ENCODE measurements around the gene DCHS1.
A peak's percentile ranks its signal among the peaks of the same experiment; 100 is the strongest.

Gene DCHS1

GRCh38 chr11:6609502-6610015 lies 46.0 kb downstream of the DCHS1 start:
- DNase-seq = no peak

DNA sequence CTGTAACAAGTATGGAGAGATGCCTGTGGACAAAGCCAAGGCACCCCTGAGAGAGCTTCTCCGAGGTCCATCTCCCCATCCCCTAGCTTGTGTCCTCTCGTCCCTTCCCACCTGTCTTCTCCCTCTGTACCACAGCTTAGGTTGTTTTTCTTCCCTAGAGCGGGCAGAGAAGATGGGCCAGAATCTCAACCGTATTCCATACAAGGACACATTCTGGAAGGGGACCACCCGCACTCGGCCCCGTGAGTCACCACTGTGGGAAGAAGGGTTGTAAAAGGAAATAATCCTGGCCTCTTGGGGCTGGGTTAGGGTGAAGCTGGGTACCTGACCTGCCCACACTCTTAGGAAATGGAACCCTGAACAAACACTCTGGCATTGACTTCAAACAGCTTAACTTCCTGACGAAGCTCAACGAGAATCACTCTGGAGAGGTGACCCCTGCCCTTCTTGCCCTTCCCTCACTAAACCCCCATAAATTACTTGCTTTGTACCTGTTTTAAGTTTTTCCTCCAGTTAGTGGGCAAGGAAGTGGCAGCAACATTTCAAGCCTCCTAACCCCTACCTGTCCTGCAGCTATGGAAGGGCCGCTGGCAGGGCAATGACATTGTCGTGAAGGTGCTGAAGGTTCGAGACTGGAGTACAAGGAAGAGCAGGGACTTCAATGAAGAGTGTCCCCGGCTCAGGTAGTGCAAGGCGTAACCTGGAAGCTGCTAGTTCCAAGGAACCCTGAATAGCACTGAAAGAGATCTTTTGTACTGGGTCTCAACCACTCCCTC lies 46.7 kb downstream of the DCHS1 start:
- no peak for DNase-seq

DNA sequence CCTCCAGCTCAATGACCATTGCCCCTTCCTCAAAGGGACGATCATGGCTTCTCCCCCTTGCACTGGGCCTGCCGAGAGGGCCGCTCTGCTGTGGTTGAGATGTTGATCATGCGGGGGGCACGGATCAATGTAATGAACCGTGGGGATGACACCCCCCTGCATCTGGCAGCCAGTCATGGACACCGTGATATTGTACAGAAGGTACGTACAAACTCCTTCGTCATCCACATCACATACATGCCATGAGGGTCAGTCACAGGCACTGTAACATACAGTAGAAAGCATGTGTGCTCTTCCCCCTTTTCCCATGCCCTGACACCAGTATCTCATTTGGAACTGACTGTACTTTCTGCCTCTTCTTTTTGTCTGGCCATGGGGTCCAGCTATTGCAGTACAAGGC lies 47.6 kb downstream of the DCHS1 start:
- no peak for DNase-seq

- no peak for DNase-seq
Measured at GRCh38 chr11:6607190-6607795, 48.3 kb downstream of the DCHS1 start.

GRCh38 chr11:6606471-6607189 lies 49.0 kb downstream of the DCHS1 start:
- DNase-seq = peak; percentile 75

GRCh38 chr11:6604790-6605189 lies 50.8 kb downstream of the DCHS1 start:
- DNase-seq = no peak

DNA sequence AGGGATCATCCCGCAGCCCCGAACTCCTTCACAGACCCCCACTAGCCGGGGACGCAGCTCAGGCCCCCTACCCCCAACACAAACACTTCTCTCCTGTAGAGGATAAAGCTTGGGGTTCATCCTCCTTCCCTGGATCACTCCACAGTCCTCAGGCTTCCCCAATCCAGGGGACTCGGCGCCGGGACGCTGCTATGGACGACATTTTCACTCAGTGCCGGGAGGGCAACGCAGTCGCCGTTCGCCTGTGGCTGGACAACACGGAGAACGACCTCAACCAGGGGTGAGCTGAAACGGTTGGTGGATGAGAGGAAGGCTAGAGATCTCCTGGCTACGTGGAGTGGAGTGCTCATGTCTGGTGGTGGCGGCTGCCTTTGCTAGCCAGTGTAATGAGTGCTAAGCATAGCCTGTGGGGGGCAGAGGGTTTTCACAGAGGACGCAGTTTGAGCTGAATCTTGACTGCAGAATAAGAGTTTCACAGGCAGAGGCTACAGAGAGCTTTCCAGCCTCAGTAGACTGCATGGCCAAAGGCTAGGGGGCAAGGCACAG lies 51.5 kb downstream of the DCHS1 start:
- DNase-seq = peak; percentile 61

GRCh38 chr11:6603287-6604080 lies 52.1 kb downstream of the DCHS1 start, which contains the start of the genes ILK and RRP8:
Gene ILK (plus strand): TSS chr11:6603774. CDS start chr11:6604272, 498 bp downstream.
Gene RRP8 (minus strand): TSS chr11:6603616. CDS start chr11:6603502, 114 bp downstream.
- DNase-seq = peak; percentile 92

DNA sequence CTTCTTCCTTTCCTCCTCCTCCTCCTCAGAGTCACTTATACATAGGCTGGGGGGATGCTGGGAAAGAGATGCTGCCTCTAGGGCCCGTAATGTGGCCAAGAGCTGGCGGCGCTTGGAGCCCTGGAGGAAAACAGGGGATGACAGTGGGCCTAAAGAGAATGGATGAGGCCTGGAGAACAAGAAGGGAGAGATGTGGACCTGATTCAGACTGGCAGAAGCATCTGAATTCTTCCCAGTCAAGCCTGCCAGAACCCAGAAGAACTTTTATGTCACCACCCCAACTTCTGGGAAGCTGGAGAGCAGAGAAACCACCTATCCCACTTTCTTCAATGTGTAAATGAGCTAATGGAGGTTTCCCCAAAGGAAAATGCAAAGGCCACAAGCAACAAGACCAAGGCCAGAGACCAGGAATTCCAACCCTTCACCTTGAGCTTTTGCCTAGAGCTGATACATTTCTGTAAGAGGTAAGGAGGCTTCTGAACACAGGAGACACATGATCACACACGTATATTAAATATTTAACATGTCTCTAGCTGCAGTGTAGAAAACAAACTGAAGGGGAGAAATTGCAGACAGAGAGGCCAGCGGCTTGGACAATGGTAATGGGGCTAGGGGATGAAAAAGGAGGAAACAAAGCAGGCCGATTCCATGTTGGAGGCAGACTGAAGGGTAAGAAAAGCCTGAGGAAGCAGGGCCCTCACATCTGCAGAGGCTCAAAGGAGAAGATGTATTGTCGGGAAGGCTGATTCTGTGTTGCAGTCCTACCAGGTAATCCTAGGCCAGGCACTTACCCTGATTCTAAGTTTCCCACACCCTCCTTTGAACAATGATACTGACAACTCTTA lies 53.3 kb downstream of the DCHS1 start:
- DNase-seq = no peak

DNA sequence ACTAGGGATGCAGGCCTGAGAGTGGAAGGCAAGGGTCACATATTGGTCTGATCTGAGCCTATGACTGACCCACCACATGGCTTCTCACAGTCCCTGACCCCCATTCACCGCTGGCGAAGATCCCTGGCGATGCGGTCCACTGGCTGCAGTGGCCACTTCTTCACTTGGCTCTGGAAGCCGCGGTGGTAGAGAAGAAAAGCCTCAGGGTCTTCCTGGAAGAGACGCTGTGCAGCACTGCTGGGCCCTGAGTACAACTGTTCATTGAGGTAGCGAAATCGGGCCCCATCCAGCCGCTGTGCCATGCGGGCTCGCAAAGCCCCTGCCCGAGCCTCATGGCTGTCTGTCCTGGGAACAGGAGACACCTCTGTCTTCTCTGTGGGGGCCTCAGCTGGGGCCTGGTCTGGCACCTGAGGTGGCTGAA lies 54.6 kb downstream of the DCHS1 start:
- no peak for DNase-seq

GRCh38 chr11:6599881-6600390 lies 55.7 kb downstream of the DCHS1 start:
- DNase-seq = no peak

DNA sequence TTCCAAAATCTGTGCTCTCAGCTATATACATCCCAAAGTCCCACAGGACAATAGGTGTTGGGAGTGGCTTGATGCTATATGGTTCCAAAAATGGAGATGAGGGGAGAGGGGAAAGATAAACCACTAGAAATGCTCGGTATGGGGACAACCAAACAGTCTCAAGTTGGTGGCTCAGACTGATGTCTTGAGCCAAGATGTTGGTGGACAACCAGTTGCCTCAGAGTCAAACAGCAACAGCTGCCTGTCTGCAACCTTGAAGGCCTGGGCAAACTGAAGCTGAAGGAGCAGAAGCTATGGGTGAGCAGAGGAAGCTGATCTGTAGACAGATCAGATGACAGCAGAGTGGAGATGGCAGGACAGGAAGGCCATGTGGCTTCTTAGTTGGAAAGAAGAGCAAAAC lies 56.2 kb downstream of the DCHS1 start:
- DNase-seq = no peak

- DNase-seq = no peak
Measured at GRCh38 chr11:6598555-6598954, 57.1 kb downstream of the DCHS1 start.

GRCh38 chr11:6596239-6596877 lies 59.3 kb downstream of the DCHS1 start:
- no peak for DNase-seq

GRCh38 chr11:6594142-6594768 lies 61.4 kb downstream of the DCHS1 start:
- no peak for DNase-seq

DNA sequence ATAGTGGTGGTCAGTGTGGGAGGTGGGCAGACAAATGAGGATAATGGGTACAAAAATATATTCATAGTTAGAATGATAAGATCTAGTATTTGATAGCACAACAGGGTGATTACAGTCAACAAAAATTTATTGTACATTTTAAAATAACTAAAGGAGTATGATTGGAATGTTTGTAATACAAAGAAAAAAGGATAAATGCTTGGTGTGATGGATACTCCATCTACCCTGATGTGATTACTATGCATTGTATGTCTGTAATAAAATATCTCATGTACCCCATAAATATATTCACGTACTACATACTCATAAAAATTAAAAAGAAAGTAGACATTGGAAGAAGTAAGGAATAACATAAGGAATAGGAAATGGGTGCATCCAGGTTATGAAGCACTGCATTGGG lies 67.6 kb downstream of the DCHS1 start:
- DNase-seq = no peak

DNA sequence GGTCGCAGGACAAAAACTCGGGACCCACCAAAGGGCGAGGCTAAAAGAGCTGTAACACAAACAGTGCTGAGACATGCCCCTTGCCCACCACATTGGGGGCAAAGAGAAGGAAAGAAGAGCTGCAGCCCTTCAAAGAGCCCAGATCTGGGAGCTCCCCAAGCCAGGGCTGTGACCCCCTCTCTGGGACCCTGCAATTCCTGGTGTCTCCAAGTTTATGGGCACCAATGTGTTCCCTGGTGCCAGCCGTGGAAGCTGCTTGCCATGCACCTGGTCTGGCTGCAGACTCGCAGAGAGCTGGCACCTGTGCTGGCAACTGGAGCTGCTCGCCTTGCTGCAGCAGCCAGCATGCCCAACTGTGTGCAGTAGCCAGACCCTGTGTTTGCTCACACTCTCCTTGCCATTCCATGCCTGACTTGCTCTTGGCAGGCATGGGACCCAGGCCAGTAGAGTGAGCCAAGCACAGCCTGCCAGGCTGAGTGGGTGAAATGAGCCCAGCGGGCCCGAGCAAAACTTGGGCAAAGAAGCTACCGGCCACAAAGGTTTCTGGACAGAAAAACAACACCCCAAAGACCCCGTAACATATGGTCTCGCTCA lies 68.2 kb downstream of the DCHS1 start:
- no peak for DNase-seq

- DNase-seq = no peak
Measured at GRCh38 chr11:6586434-6587359, 68.9 kb downstream of the DCHS1 start.

DNA sequence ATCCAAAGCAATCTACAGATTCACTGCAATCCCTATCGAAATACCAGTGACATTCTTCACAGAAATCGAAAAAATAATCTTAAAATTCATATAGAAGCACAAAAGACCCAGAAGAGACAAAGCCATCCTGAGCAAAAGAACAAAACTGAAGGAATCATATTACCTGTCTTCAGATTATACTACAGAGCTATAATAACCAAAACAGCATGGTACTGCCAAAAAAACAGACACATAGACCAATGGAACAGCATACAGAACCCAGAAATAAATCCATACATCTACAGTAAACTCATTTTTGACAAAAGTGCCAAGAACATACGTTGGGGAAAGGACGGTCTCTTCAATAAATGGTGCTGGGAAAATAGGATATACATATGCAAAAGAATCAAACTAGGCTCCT lies 71.1 kb downstream of the DCHS1 start:
- DNase-seq = no peak
